Duodenal mucosa (tissue), 2 donors: Measurements from ENCODE around the gene RNF213.

Experiments used
- H3K27ac ChIP-seq: one replicate; pipeline ENCODE4 v1.7.0; 2013; ENCODE audit warnings: low read depth, low read length
- H3K27me3 ChIP-seq, 2 donors: one replicate each; pipeline ENCODE4 v1.7.0; 2013; ENCODE audit warnings: low read length in 2 of 2, control low read depth in 1 of 2; ENCODE audit not compliant: insufficient read depth in 2 of 2, control insufficient read depth in 1 of 2
- H3K36me3 ChIP-seq, 2 donors: one replicate each; pipeline ENCODE4 v1.7.0; 2013; ENCODE audit warnings: low read length in 2 of 2, control low read depth in 1 of 2; ENCODE audit not compliant: insufficient read depth in 2 of 2, control insufficient read depth in 1 of 2
- H3K4me1 ChIP-seq, 2 donors: one replicate each; pipeline ENCODE4 v1.7.0; 2013; ENCODE audit warnings: low read length in 2 of 2, control low read depth in 1 of 2; ENCODE audit not compliant: insufficient read depth in 2 of 2, control insufficient read depth in 1 of 2
- H3K4me3 ChIP-seq, 2 donors: one replicate each; pipeline ENCODE4 v1.7.0; 2013; ENCODE audit warnings: low read length in 2 of 2, low read depth in 1 of 2
- H3K9ac ChIP-seq, 2 donors: one replicate each; pipeline ENCODE4 v1.7.0; 2013; ENCODE audit warnings: low read length in 2 of 2, low read depth in 1 of 2
- H3K9me3 ChIP-seq, 2 donors: one replicate each; pipeline ENCODE4 v1.7.0; 2013; ENCODE audit warnings: low read length in 2 of 2, control low read depth in 1 of 2; ENCODE audit not compliant: control insufficient read depth in 1 of 2

Gene RNF213

GRCh38 chr17:80427366-80428282 lies 167.0 kb downstream of the RNF213 start:
- Histone ChIP-seq H3K9ac (no peak overlapping the region), H3K27me3 (no peaks in the 10 kb centered on the region), H3K4me3 (no peak overlapping the region), H3K9me3 (no peaks in the 10 kb centered on the region), H3K27ac (no peak overlapping the region), H3K36me3 (no peaks in the 10 kb centered on the region), H3K4me1 (no peaks in the 10 kb centered on the region)

- no peak overlapping the region for H3K27ac ChIP-seq
- no peaks in the 10 kb centered on the region for H3K9me3 ChIP-seq
- no peaks in the 10 kb centered on the region for H3K4me1 ChIP-seq
- no peak overlapping the region for H3K9ac ChIP-seq
- H3K4me3 ChIP-seq, result no peak overlapping the region
- H3K27me3 ChIP-seq, result no peaks in the 10 kb centered on the region
- H3K36me3 ChIP-seq, result no peaks in the 10 kb centered on the region
Measured at GRCh38 chr17:80428363-80428762, 167.7 kb downstream of the RNF213 start.

GRCh38 chr17:80428796-80429195 lies 168.1 kb downstream of the RNF213 start:
- Histone ChIP-seq H3K27ac (no peak overlapping the region), H3K9me3 (no peaks in the 10 kb centered on the region), H3K4me3 (no peak overlapping the region), H3K9ac (no peak overlapping the region), H3K36me3 (no peaks in the 10 kb centered on the region), H3K27me3 (no peaks in the 10 kb centered on the region), H3K4me1 (no peaks in the 10 kb centered on the region)

GRCh38 chr17:80429356-80430275 lies 169.0 kb downstream of the RNF213 start:
- no peak overlapping the region for H3K27ac ChIP-seq
- H3K4me3 ChIP-seq, result no peak overlapping the region
- no peaks in the 10 kb centered on the region for H3K27me3 ChIP-seq
- H3K36me3 ChIP-seq, result no peaks in the 10 kb centered on the region
- no peak overlapping the region for H3K9ac ChIP-seq
- no peaks in the 10 kb centered on the region for H3K4me1 ChIP-seq
- no peaks in the 10 kb centered on the region for H3K9me3 ChIP-seq

GRCh38 chr17:80430446-80431245 lies 170.0 kb downstream of the RNF213 start:
- no peaks in the 10 kb centered on the region for H3K9me3 ChIP-seq
- H3K27ac ChIP-seq, result no peak overlapping the region
- H3K36me3 ChIP-seq, result no peaks in the 10 kb centered on the region
- H3K4me1 ChIP-seq, result no peaks in the 10 kb centered on the region
- H3K9ac ChIP-seq, result no peak overlapping the region
- no peak overlapping the region for H3K4me3 ChIP-seq
- H3K27me3 ChIP-seq, result no peaks in the 10 kb centered on the region

- Histone ChIP-seq H3K4me1 (no peaks in the 10 kb centered on the region), H3K36me3 (no peaks in the 10 kb centered on the region), H3K27me3 (no peaks in the 10 kb centered on the region), H3K9me3 (no peaks in the 10 kb centered on the region), H3K4me3 (no peak overlapping the region), H3K9ac (no peak overlapping the region), H3K27ac (no peak overlapping the region)
Measured at GRCh38 chr17:80431246-80432195, 170.9 kb downstream of the RNF213 start.

- Histone ChIP-seq H3K27ac (no peak overlapping the region), H3K36me3 (no peaks in the 10 kb centered on the region), H3K9me3 (no peaks in the 10 kb centered on the region), H3K9ac (no peak overlapping the region), H3K27me3 (no peaks in the 10 kb centered on the region), H3K4me1 (no peaks in the 10 kb centered on the region), H3K4me3 (no peak overlapping the region)
Measured at GRCh38 chr17:80432350-80432955, 171.8 kb downstream of the RNF213 start.

GRCh38 chr17:80432961-80433550 lies 172.4 kb downstream of the RNF213 start:
- H3K27me3 ChIP-seq, result no peaks in the 10 kb centered on the region
- no peaks in the 10 kb centered on the region for H3K9me3 ChIP-seq
- H3K4me1 ChIP-seq, result no peaks in the 10 kb centered on the region
- no peak overlapping the region for H3K4me3 ChIP-seq
- no peak overlapping the region for H3K27ac ChIP-seq
- H3K9ac ChIP-seq, result no peak overlapping the region
- no peaks in the 10 kb centered on the region for H3K36me3 ChIP-seq
